Peyer's patch (tissue), 4 donors: ENCODE results near the gene RNF123. TPM values are rescaled to one million over a fixed set of nuclear protein-coding genes. Genes with fewer than 3 reads are reported as not detected.

Experiments used
- DNase-seq, 3 donors: peaks; one replicate each; pipeline ENCODE4 v3.0.0-alpha.2; 2017 to 2019
- H3K27ac ChIP-seq, 4 donors: fragments of 200-600 bp; sonication (generic); one replicate each; pipeline ENCODE4 v1.5.1; 2016 to 2019
- H3K27me3 ChIP-seq, 2 donors: fragments of 200-600 bp; sonication (generic); one replicate each; pipeline ENCODE4 v1.5.1; 2019
- H3K36me3 ChIP-seq, 3 donors: fragments of 200-600 bp; sonication (generic); one replicate each; pipeline ENCODE4 v1.5.1; 2016 to 2019
- H3K4me1 ChIP-seq, 4 donors: fragments of 200-600 bp; sonication (generic); one replicate each; pipeline ENCODE4 v1.5.1; 2016 to 2019
- H3K4me3 ChIP-seq, 4 donors: fragments of 200-600 bp; sonication (generic); 1 replicate in 3 of 4; 2 replicates in 1 of 4; pipeline ENCODE4 v1.5.1; 2016 to 2019; ENCODE audit warnings: mild to moderate bottlenecking in 1 of 4
- H3K9me3 ChIP-seq, 4 donors: fragments of 200-600 bp; sonication (generic); one replicate each; pipeline ENCODE4 v1.5.1; 2016 to 2019; ENCODE audit warnings: mild to moderate bottlenecking in 1 of 4
- CTCF ChIP-seq, 6 experiments: fragments of 450-650 bp in 4 of 6; fragments of 200-600 bp in 2 of 6; sonication (generic) in 1 of 6; IDR thresholded peaks; one replicate each; pipeline ENCODE4 v1.5.1; 2017 to 2019; ENCODE audit warnings: antibody characterized with exemption in 6 of 6, mild to moderate bottlenecking in 3 of 6, moderate library complexity in 1 of 6
- POLR2A ChIP-seq, 2 donors: fragments of 450-650 bp; IDR thresholded peaks; one replicate each; pipeline ENCODE4 v1.5.1; 2017; ENCODE audit warnings: antibody characterized with exemption in 2 of 2, mild to moderate bottlenecking in 2 of 2, moderate library complexity in 2 of 2
- total RNA-seq, 4 donors: library from RNA; depleted of rRNA; stranded (reverse); fragments of >200 nt; gene quantifications; one replicate each; pipeline ENCODE4 v1.1.0, GENCODE V29; 2016

Gene RNF123
- total RNA-seq, 4 donors from 2014 or later, result 74.3 to 101 (median 84.3) TPM

DNA sequence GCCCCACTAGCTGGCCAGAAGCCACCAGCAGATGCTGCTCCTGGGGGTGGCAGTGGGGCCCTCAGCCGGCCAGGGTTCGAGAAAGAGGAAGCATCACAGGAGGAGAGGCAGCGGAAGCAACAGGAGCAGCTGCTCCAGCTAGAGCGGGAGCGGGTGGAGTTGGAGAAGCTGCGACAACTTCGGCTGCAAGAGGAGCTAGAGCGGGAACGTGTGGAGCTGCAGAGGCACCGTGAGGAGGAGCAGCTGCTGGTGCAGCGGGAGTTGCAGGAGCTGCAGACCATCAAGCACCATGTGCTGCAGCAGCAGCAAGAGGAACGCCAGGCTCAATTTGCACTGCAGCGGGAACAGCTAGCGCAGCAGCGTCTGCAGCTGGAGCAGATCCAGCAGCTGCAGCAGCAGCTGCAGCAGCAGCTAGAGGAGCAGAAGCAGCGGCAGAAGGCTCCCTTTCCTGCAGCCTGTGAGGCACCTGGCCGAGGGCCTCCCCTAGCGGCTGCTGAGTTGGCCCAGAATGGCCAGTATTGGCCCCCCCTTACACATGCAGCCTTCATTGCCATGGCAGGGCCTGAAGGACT is 32.7 kb upstream of the RNF123 start:
- TF ChIP-seq CTCF (IDR thresholded peaks at IDR 0.05) (no peak), POLR2A (IDR thresholded peaks at IDR 0.05) (no peak)
- no peak for DNase-seq
- no peaks in the 10 kb centered on the region for H3K4me1 ChIP-seq
- no peaks in the 10 kb centered on the region for H3K27me3 ChIP-seq
- H3K9me3 ChIP-seq, result no peaks in the 10 kb centered on the region
- H3K4me3 ChIP-seq, result no peak overlapping the region
- H3K27ac ChIP-seq, result no peak overlapping the region
- no peaks in the 10 kb centered on the region for H3K36me3 ChIP-seq

DNA sequence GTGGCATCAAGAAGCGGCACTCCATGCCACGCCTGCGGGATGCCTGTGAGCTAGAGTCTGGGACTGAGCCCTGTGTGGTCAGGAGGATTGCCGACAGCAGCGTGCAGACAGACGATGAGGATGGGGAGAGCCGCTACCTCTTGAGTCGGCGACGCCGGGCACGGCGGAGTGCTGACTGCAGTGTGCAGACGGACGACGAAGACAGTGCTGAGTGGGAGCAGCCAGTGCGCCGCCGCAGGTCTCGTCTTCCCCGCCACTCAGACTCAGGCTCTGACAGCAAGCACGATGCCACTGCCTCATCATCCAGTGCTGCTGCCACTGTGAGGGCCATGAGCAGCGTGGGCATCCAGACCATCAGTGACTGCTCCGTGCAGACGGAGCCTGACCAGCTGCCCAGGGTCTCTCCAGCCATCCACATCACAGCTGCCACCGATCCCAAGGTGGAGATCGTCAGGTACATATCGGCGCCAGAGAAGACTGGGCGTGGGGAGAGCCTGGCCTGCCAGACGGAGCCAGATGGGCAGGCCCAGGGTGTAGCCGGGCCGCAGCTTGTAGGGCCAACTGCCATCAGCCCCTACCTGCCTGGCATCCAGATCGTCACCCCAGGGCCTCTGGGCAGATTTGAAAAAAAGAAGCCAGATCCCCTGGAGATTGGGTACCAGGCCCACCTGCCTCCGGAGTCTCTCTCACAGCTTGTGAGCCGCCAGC is 32.0 kb upstream of the RNF123 start:
- no peak overlapping the region for H3K4me3 ChIP-seq
- TF ChIP-seq POLR2A (IDR thresholded peaks at IDR 0.05) (no peak), CTCF (IDR thresholded peaks at IDR 0.05) (no peak)
- no peak overlapping the region for H3K27ac ChIP-seq
- no peaks in the 10 kb centered on the region for H3K36me3 ChIP-seq
- no peaks in the 10 kb centered on the region for H3K9me3 ChIP-seq
- no peaks in the 10 kb centered on the region for H3K4me1 ChIP-seq
- DNase-seq, result no peak
- H3K27me3 ChIP-seq, result no peaks in the 10 kb centered on the region

GRCh38 chr3:49658711-49659110 is 30.6 kb upstream of the RNF123 start:
- Histone ChIP-seq H3K4me1 (no peaks in the 10 kb centered on the region), H3K4me3 (no peak overlapping the region), H3K27me3 (no peaks in the 10 kb centered on the region), H3K27ac (no peak overlapping the region), H3K36me3 (no peaks in the 10 kb centered on the region), H3K9me3 (no peaks in the 10 kb centered on the region)
- no peak for DNase-seq
- TF ChIP-seq CTCF (IDR thresholded peaks at IDR 0.05) (no peak), POLR2A (IDR thresholded peaks at IDR 0.05) (no peak)

DNA sequence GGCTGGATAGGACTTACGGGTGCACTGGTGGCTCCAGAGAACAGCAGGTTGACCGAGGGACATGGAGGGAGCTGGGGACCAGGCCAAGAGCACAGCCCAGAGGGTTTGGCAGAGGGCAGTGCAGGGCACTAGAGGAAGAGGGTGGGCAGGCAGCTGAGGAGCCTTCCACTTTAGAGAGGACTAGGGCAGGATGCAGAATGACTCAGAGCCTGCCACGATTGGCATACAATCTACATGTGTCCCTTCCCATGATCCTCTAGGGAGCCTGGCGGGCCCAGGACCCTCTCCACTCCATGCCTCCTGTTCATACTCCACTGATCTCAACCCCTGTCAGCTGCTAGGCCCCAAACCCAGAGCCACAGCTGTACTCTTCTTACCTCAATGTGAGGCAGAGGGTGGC is 29.6 kb upstream of the RNF123 start:
- H3K9me3 ChIP-seq, result no peaks in the 10 kb centered on the region
- no peaks in the 10 kb centered on the region for H3K36me3 ChIP-seq
- no peaks in the 10 kb centered on the region for H3K4me1 ChIP-seq
- H3K4me3 ChIP-seq, result no peak overlapping the region
- TF ChIP-seq POLR2A (IDR thresholded peaks at IDR 0.05), result no peak
- no peak for TF ChIP-seq CTCF (IDR thresholded peaks at IDR 0.05)
- no peaks in the 10 kb centered on the region for H3K27me3 ChIP-seq
- no peak overlapping the region for H3K27ac ChIP-seq
- DNase-seq, result no peak

DNA sequence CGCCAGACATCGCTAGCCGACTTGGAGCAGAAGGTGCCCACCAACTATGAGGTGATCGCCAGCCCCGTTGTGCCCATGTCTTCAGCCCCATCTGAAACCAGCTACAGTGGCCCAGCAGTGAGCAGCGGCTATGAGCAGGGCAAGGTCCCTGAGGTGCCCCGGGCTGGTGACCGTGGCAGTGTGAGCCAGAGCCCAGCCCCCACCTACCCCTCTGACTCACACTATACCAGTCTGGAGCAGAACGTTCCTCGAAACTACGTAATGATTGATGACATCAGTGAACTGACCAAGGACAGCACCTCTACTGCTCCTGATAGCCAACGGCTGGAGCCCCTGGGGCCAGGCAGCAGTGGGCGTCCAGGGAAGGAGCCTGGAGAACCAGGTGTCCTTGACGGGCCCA is 28.1 kb upstream of the RNF123 start:
- no peak overlapping the region for H3K27ac ChIP-seq
- H3K4me1 ChIP-seq, result no peaks in the 10 kb centered on the region
- H3K4me3 ChIP-seq, result no peak overlapping the region
- no peak for DNase-seq
- H3K27me3 ChIP-seq, result no peaks in the 10 kb centered on the region
- TF ChIP-seq CTCF (IDR thresholded peaks at IDR 0.05) (no peak), POLR2A (IDR thresholded peaks at IDR 0.05) (no peak)
- no peaks in the 10 kb centered on the region for H3K9me3 ChIP-seq
- H3K36me3 ChIP-seq, result no peaks in the 10 kb centered on the region
